ENCODE measurements around the gene PSMA3. TPM values are rescaled to one million over a fixed set of nuclear protein-coding genes. Genes with fewer than 3 reads are reported as not detected.

The PSMA3 gene
- total and polyA plus RNA-seq, 10 of the 15 experiments (the other 5 are each of a cell fraction or from before 2014, with no cell fraction given) = 142 to 936 (median 400) TPM

DNA sequence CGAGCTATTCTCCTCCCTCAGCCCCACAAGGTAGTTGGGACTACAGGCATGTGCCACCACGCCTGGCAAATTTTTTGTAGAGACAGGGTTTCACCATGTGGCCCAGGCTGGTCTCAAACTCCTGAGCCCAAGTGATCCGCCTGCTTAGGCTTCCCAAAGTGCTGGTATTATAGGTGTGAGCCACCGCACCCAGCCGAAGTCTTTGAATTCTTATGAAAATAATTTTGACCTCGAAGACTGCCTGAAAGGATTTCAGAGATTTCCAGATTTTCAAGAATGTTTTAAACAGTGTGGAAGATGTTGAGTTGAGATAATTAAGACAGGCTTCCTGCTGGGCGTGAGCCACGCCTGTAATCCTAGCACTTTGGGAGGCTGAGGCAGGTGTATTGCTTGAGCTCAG is 5.0 kb downstream of the PSMA3 start:
- Histone ChIP-seq H3K9ac (ENCODE audit: control insufficient read depth, insufficient read depth, low read length) (no peak overlapping the region), H3K4me1 (ENCODE audit: control insufficient read depth, insufficient read depth, low read length) (no peaks in the 10 kb centered on the region), H3K79me2 (ENCODE audit: control insufficient read depth, insufficient read depth, low read length) (peaks cover 74% of the 10 kb centered on the region), H3K4me3 (no peak overlapping the region), H2AFZ (ENCODE audit: control insufficient read depth, low read depth, low read length) (no peak overlapping the region), H3K36me3 (ENCODE audit: control insufficient read depth in 2 of 2, insufficient read depth in 2 of 2, low read length in 1 of 2) (peaks cover 0 to 17% of the 10 kb centered on the region in 2 experiments), H3K27ac (ENCODE audit: control insufficient read depth, insufficient read depth) (no peak overlapping the region), H4K20me1 (ENCODE audit: control insufficient read depth, insufficient read depth) (no peaks in the 10 kb centered on the region), H3K27me3 (replicated peaks in 1 of 2; ENCODE audit: control insufficient read depth in 2 of 2, insufficient read depth in 2 of 2, low read length in 1 of 2) (no peaks in the 10 kb centered on the region), H3K9me3 (replicated peaks; ENCODE audit: control insufficient read depth, insufficient read depth, low read length) (no peaks in the 10 kb centered on the region), H3K4me2 (ENCODE audit: control insufficient read depth, insufficient read depth) (no peak overlapping the region)
- CTCF ChIA-PET = no interaction called here
- in situ Hi-C loops (cut with MboI) = no loop called here
- TF ChIP-seq SUPT20H (IDR thresholded peaks at IDR 0.05; ENCODE audit: borderline replicate concordance, control insufficient read depth, low read depth, low read length) (no peak), ZBTB40 (IDR thresholded peaks at IDR 0.05; ENCODE audit: borderline replicate concordance) (no peak), SREBF1 (IDR thresholded peaks at IDR 0.05; ENCODE audit: low read length) (no peak), GATAD2B (conservative IDR thresholded peaks at IDR 0.05; ENCODE audit: low read depth) (no peak), CEBPB (IDR thresholded peaks at IDR 0.05; ENCODE audit: borderline replicate concordance in 1 of 2, low read depth in 2 of 2, low read length in 2 of 2) (no peak), ZBTB33 (IDR thresholded peaks at IDR 0.05) (no peak), EP300 (IDR thresholded peaks at IDR 0.05; ENCODE audit: borderline replicate concordance in 1 of 2, control insufficient read depth in 1 of 2, low read depth in 2 of 2, low read length in 2 of 2) (no peak), JUNB (IDR thresholded peaks at IDR 0.05) (no peak), GABPA (IDR thresholded peaks at IDR 0.05; ENCODE audit: low read depth) (no peak), ZBED1 (IDR thresholded peaks at IDR 0.05; ENCODE audit: borderline replicate concordance) (no peak)
- TF ChIP-seq, protein P1, sequence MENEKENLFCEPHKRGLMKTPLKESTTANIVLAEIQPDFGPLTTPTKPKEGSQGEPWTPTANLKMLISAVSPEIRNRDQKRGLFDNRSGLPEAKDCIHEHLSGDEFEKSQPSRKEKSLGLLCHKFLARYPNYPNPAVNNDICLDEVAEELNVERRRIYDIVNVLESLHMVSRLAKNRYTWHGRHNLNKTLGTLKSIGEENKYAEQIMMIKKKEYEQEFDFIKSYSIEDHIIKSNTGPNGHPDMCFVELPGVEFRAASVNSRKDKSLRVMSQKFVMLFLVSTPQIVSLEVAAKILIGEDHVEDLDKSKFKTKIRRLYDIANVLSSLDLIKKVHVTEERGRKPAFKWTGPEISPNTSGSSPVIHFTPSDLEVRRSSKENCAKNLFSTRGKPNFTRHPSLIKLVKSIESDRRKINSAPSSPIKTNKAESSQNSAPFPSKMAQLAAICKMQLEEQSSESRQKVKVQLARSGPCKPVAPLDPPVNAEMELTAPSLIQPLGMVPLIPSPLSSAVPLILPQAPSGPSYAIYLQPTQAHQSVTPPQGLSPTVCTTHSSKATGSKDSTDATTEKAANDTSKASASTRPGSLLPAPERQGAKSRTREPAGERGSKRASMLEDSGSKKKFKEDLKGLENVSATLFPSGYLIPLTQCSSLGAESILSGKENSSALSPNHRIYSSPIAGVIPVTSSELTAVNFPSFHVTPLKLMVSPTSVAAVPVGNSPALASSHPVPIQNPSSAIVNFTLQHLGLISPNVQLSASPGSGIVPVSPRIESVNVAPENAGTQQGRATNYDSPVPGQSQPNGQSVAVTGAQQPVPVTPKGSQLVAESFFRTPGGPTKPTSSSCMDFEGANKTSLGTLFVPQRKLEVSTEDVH (IDR thresholded peaks at IDR 0.05; ENCODE audit: low read depth, partially characterized antibody) = no peak
- TF ChIP-seq, protein P2, sequence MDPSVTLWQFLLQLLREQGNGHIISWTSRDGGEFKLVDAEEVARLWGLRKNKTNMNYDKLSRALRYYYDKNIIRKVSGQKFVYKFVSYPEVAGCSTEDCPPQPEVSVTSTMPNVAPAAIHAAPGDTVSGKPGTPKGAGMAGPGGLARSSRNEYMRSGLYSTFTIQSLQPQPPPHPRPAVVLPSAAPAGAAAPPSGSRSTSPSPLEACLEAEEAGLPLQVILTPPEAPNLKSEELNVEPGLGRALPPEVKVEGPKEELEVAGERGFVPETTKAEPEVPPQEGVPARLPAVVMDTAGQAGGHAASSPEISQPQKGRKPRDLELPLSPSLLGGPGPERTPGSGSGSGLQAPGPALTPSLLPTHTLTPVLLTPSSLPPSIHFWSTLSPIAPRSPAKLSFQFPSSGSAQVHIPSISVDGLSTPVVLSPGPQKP (IDR thresholded peaks at IDR 0.05; ENCODE audit: low read depth, low read length) = no peak
- TF ChIP-seq, protein P3, sequence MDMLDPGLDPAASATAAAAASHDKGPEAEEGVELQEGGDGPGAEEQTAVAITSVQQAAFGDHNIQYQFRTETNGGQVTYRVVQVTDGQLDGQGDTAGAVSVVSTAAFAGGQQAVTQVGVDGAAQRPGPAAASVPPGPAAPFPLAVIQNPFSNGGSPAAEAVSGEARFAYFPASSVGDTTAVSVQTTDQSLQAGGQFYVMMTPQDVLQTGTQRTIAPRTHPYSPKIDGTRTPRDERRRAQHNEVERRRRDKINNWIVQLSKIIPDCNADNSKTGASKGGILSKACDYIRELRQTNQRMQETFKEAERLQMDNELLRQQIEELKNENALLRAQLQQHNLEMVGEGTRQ (IDR thresholded peaks at IDR 0.05; ENCODE audit: borderline replicate concordance, low read depth, low read length) = no peak
- 97% methylated on average over 8 of the region's 8 CpGs for WGBS (ENCODE audit: insufficient coverage, insufficient replicate concordance, low lambda C conversion rate, missing lambda C conversion rate)
- no TSS peak for BruUV-seq (replicated peaks)
- ATAC-seq (no peak), DNase-seq (ENCODE audit: low read depth, low spot score) (no peak), FAIRE-seq (no peak)
- POLR2A ChIA-PET = interaction anchor here (0.7 to 1.0 kb wide), 2 partner anchors 18 to 48 kb away, joined by 3 to 6 read pairs; no protein-coding TSS in a partner anchor
- RAD21 ChIA-PET (ENCODE audit: unreplicated experiment) = no interaction called here
- SMC1A ChIA-PET (ENCODE audit: uncharacterized antibody, unreplicated experiment) = no interaction called here
- intact Hi-C loops (cut with micrococcal nuclease; ENCODE audit: unreplicated experiment) = no loop called here
